Esophagus squamous epithelium (tissue), 4 donors: ENCODE measurements around the gene AUTS2.

Source experiments
- CTCF ChIP-seq, 6 experiments: fragments of 450-650 bp in 4 of 6; fragments of 200-600 bp in 2 of 6; sonication (generic) in 2 of 6; IDR thresholded peaks; one replicate each; pipeline ENCODE4 v1.5.1; 2016 to 2019; ENCODE audit warnings: antibody characterized with exemption in 6 of 6, mild to moderate bottlenecking in 4 of 6, moderate library complexity in 4 of 6
- POLR2A ChIP-seq, 4 donors: fragments of 450-650 bp; IDR thresholded peaks; one replicate each; pipeline ENCODE4 v1.6.1; 2017; ENCODE audit warnings: antibody characterized with exemption in 4 of 4, mild to moderate bottlenecking in 4 of 4, moderate library complexity in 3 of 4

GRCh38 chr7:69823151-69823744 is 225.0 kb downstream of the AUTS2 start:
- TF ChIP-seq POLR2A (IDR thresholded peaks at IDR 0.05) (no peak), CTCF (IDR thresholded peaks at IDR 0.05) (no peak)
